GM15510 (cell line): ENCODE data around the gene RALGAPB.

Experiments used
- POLR2A ChIP-seq: IDR thresholded peaks from 3 replicates; pipeline ENCODE4 v1.6.1; 2011; ENCODE audit warnings: borderline replicate concordance; ENCODE audit not compliant: insufficient read length; ENCODE audit errors: extremely low read depth

Gene RALGAPB

DNA sequence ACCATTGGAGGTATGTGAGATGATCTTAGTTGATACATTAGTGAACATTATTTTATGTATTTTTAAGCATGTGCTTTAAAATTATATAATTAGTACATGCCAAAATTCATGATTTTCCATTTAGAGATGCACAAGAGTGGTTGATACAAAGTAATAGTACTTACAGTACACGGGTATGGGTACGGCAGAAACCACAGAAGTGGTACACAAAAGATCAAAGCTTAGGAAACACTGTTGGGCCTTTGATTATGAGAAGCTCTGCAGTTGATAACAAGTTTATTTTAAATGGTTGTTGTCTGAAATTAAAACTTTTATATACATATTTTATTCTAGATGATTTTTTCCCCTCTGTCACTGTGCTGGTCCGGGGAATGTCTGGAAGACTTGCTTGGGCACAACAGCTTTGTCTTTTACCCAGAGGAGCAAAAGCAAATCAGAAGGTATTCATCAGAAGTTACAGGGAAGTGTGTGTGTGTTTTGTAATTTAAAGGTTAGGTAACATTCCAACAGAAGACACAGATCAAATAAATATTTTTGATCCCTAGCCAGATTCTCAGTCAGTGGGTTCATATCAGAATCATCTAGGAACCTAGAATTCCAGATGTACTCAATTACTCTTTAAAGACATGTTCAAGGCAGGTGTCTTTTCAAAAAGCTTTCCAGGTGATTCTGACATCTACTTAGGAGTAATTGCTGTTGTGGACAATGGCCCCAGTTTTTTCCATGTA, 75.9 kb downstream of the RALGAPB start:
- TF ChIP-seq POLR2A = no peak

DNA sequence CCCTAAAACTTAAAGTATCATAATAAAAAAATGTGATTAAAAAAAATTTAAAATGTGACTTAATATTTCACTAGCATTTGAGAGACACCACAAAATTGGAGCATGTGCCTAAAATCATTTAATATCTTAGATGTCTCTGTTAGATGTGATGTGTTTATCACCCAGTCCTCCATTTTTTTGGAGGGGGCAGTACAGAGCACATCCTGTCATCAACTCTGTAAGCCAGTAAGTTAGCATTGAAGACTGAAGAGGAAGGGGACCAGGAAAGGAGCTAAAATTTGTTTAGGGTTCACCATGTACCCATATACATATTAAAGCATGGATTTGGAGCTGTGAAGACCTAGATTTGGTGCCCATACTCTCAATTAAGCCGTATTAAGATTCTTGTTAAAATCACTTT, 77.6 kb downstream of the RALGAPB start:
- no peak for TF ChIP-seq POLR2A

DNA sequence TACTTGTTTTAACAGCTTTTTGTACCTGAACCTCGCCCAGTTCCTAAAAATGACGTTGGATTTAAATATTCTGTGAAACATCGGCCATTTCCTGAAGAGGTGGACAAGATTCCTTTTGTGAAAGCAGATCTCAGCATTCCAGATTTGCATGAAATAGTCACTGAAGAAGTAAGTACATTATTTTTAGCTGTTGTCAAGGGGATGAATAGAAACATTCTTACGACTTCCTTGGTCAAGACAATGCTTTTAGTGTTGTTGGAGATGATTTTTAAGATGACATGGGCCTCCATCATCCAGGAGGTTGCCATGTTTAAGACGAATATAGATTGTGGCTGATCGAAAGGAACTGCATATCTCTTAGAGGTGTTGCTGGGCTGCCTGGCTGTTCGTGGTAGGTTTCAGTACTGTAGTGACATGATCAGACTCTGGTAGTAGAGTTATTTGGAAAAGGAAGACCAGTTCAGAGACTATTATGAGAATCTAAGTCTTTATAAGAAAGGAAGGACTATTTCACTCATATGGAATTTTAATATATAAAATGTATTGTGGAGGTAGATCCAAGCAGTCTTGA, 78.5 kb downstream of the RALGAPB start:
- no peak for TF ChIP-seq POLR2A

DNA sequence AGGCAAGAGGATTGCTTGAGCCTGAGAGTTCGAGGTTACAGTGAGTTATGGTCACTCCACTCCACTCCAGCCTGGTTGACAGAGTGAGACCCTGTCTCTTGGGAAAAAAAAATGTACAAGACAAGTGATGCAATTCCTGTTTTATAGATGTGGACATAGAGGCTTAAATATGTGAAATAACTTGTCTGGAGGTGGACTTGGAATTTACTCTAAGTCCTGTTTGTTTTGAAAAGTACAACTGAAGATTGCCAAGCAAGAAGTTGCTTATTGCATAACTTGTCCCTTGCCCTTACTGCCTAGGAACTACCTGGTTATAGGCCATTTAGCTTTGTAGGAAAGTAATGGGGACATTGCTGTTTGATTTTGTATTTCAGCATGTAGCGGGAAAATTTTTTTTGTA, 82.3 kb downstream of the RALGAPB start:
- no peak for TF ChIP-seq POLR2A

DNA sequence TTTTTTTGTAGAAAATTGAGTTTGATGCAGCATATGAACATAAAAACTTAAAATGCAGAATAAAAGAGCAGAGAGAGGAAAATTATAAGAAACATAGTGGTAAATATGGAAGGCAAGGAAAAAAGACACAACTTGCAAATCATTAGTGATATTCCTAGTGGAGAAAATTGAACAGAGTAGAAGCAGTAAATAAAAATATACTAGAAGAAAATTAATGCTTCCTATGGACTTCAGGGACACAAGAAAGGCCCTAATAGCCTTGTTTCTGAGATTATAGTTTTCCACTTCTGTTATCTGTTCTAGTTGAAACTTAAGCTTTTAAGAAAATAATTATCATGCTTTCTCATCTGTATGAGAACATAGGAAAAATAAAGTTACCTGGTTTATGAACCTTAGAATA, 82.8 kb downstream of the RALGAPB start:
- no peak for TF ChIP-seq POLR2A

DNA sequence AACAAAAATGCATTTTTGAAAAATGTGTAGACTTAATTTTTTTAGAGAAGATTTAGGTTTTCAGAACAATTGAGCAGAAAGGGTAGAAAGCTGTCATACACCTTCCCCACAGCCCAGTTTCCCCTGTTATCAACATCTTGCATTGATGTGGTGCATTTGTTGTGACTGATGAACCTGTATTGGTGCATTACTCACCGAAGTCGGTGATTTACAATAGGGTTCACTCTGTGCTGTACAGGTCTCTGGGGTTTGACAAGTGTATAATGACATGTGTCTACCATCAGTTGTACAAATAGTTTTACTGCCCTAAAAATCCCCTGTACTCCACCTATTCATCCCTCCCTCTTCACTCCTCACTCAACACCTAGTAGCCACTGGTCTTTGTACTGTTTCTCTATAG, 84.5 kb downstream of the RALGAPB start:
- no peak for TF ChIP-seq POLR2A

DNA sequence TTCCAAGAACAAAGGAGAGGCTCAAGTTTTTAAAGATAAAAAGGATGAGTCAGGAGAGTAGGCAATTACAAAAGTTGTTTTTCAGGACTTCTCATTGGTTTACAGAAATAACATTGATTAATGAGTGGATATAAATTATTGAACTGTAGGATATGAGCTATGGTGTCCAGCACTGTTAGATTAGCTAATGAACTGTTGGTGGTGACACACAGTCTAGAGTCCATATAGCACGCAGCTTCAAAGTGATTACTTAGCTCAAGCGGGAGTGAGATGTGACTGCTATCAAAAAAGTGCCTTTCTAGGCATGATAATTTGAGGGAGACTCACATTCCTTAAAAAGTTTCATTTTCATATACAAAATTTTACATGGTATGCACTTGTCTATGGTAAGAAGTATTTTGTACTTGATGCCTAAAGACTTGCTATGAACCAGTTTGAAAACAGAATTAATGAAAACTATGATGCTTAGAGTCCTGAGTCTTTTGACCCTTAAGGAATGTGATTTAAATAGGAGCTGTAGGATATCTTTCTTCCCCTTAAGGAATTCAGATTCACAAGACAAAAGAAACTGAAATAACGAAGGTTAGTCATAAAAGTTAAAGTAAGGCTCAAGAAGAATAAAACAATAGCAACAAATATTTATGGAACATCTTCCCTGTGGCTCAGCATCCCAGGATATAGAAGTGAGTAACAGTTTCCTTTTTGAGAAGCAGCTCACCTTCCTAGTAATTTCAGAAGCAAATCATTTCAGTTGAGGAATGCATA, 86.1 kb downstream of the RALGAPB start:
- TF ChIP-seq POLR2A = no peak

DNA sequence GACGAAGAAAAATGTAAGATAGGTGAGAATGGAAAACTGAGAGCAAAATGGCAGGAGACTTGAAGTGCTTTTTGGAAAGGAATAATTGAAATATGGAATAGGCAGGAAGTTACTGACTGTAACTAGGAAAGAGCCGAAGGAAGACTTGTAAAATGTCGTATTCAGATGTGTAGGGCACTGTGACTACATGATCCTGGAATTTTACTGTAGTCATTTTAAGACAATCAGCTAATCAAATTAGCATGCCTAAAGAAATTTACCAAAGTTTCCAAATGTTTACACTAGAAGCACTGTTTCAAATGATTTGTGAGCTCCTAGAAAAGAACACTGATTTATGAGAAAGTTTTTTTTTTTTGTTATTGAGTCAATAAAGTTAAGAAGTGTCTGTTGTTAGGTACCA, 87.1 kb downstream of the RALGAPB start:
- TF ChIP-seq POLR2A = no peak

DNA sequence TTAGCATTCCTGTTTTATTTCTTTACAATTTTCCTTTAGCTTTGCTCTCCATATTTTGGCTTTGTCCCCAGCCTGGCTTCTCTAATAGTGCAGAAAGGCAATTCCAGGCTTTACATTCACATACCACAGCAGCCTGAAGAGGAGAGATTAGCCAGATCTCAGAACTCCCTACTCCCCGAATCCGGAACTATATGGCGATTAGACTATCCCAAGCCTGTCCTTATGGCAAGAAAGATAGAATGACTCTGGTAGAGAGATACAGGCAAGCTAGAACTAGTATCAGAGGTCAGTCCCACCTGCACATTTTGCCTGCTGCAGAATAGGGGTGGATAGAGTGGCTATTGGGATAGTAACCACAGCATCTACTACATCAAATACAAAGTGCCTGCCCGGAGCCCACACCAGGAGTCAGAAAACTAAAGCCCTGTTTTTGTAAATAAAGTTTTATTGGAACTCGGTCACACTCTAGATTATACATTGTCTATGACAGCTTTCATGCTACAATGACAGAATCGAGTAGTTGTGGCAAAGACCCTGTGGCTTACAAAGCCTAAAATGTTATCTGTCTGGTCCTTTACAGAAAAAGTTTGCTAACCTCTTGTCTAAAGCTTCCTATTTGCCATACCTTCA, 91.3 kb downstream of the RALGAPB start:
- no peak for TF ChIP-seq POLR2A

DNA sequence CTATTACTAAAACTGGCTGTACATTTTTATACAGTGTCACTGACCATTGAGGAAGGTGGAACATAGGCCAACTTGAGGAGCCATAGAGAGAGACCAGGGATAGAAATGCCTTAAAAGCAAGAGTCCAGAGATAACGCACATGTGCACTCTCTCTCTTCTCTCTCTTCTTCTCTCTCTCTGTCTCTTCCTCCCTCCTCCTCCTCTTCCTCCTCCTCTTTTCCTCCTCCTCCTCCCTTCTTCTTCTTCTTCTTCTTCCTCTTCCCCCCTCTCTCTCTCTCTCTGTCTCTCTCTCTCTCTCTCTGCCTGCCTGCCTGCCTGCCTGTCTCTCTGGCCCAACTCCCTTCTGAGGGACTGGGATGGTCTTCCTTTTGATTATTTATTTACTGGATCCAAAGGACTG, 92.0 kb downstream of the RALGAPB start:
- TF ChIP-seq POLR2A = no peak

DNA sequence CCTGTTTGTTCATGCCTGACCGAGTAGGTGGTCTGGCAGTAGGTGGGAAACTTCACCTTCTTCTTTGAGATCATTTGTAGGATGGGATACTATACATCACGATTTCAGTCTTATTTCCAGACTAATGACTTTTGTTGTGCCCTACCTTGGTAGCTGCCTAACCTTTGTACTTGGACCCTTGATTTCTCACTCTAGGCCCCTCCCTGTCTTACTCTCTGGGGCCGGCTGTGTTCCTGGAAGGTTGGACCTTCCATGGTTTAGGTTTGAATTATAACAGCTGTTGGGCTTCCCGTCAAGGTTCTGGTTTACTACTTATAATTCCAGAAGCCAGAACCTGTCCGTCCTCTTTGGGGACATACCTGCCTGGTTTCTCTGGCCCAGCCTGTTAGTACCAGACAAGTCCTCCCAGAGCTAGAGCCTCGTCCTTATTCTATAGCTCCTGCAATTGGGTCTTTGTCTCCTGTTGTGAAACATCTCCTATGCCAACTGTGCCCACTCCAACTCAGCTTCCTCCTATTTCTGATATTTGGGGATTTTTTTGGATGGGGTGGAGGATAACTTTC, 93.5 kb downstream of the RALGAPB start:
- TF ChIP-seq POLR2A = no peak

DNA sequence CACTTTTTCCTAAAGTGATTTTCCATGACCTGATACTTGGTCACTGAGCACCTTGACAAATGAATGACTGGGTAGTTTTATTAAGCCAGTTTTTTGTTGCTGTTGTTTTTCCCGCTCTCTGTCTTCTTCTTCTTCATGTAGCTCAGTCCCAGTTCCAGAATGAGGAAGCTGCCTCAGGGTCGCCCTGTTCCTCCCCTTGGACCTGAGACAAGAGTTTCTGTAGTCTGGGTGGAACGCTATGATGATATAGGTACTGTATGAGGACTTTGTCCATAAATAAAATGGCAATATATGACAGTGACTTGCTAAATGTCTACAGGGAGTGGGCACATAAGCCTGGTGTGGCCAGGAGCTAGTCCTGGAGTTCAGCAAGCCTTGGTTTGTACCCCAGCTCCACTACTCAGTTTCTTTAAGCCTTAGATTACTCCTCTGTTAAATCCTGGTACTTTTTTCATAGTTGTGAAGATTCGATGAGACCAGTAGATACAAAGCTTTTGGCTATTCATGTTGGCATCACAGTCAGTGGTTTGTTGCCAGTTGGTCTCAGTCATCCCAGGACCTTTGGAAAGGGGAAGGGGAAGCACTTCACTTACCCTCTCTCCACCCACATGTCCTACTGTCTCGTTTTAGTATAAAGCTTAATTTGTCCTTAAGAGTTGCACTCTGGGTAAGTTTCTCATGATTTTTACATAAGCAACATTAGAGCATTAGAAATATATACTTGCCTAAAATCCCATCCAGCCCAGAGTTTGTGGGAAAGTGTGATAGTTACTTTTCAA, 97.3 kb downstream of the RALGAPB start:
- no peak for TF ChIP-seq POLR2A

DNA sequence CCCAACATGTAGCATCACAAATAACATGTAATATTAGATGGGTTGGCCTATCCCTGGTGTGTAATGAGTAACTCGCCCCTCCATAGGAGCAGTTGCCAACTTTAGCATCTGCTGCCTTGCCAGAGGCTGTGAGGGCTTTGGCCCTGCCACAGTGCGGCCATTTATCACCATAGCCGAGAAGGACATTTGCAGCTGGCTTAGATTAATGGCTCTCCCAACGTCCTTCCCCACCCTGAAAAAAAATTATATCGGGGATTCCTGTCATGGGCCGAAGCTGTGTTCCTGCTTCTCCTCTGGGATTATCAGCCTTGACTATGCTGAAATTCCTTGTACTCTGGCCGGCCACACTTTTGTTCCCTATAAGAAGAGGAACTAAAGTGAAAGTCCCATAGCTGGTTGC, 100.8 kb downstream of the RALGAPB start:
- TF ChIP-seq POLR2A = no peak

DNA sequence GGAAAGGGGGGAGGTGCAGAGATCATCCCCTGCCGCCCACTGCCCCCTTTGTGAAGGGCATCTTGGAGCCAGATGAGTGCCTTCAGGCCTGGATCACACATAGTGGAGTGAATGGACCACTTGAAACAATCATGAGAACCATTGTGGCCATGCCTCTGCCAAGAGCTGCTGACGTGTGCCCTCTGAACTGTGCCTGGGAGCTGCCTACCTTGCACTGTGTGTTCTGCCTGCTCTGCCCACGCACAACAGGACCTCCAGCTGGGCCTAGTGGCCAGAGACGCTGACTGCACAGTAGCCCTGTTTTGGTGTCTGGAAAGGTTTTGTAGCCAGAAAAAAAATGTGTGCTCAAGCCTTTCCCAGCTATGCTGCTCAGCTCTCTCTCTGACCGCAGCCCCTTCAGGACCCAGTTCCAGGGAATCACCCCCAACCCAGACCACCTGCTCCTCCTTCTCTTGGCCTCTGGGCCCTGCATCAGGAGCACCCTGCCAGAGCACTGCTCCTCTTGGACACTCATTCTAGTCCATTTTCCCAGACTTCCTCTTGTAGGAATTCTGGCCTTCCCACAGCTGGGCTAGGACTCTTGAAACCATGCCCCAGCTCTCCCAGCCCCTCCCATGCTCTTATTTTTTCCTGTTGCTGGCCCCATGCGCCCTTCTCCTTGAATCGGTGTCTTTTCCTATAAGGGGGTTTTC, 106.7 kb downstream of the RALGAPB start:
- no peak for TF ChIP-seq POLR2A
